K562 (cell line): ENCODE measurements around the gene ZNF439. TPM values are rescaled to one million over a fixed set of nuclear protein-coding genes. Genes with fewer than 3 reads are reported as not detected.
"Not testable (repeated sequence)": the region's sequence is repeated elsewhere in the genome, so short reads cannot be mapped to it uniquely, and the experiment has no call there.

Experiments
- ARID3A ChIP-seq: IDR thresholded peaks from 2 replicates; pipeline ENCODE4 v1.6.1; 2012; ENCODE audit warnings: low read depth, low read length, improper control_type of control experiment, borderline replicate concordance
- ATF3 ChIP-seq, 2 experiments: fragments of 450-650 bp in 1 of 2; sonication (generic) in 1 of 2; formaldehyde crosslinking in 1 of 2; IDR thresholded peaks in 1 of 2; conservative IDR thresholded peaks in 1 of 2; 2 replicates each; pipeline versions ENCODE4 v1.6.1 to v1.8.1; 2016 to 2023; ENCODE audit warnings: mild to moderate bottlenecking in 2 of 2, moderate library complexity in 2 of 2, inconsistent platforms in 1 of 2, missing genetic modification reagents in 1 of 2
- CC2D1A ChIP-seq: fragments of 450-650 bp; IDR thresholded peaks from 2 replicates; pipeline ENCODE4 v1.6.1; 2017; ENCODE audit warnings: mild to moderate bottlenecking
- CEBPB ChIP-seq: fragments of 450-650 bp; IDR thresholded peaks from 2 replicates; pipeline ENCODE4 v1.6.1; 2016; ENCODE audit warnings: missing genetic modification characterization, missing compliant biosample characterization
- FOXK2 ChIP-seq, 2 experiments: fragments of 450-650 bp; IDR thresholded peaks in 1 of 2; conservative IDR thresholded peaks in 1 of 2; 2 replicates each; pipeline ENCODE4 v1.6.1; 2016; ENCODE audit warnings: low read depth in 2 of 2, mild to moderate bottlenecking in 1 of 2
- HDAC3 ChIP-seq: fragments of 450-650 bp; IDR thresholded peaks from 2 replicates; pipeline ENCODE4 v1.6.1; 2018; ENCODE audit warnings: borderline replicate concordance, mild to moderate bottlenecking, moderate library complexity; ENCODE audit not compliant: partially characterized antibody
- MGA ChIP-seq: fragments of 450-650 bp; IDR thresholded peaks from 2 replicates; pipeline ENCODE4 v1.6.1; 2016; ENCODE audit warnings: mild to moderate bottlenecking, moderate library complexity
- MNT ChIP-seq, 2 experiments: fragments of 450-650 bp; conservative IDR thresholded peaks; 2 replicates each; pipeline ENCODE4 v1.6.1; 2017; ENCODE audit warnings: mild to moderate bottlenecking in 2 of 2, moderate library complexity in 2 of 2
- NCOR1 ChIP-seq: fragments of 450-650 bp; IDR thresholded peaks from 2 replicates; pipeline ENCODE4 v1.6.1; 2016; ENCODE audit warnings: mild to moderate bottlenecking, moderate library complexity
- SMARCE1 ChIP-seq: fragments of 450-650 bp; IDR thresholded peaks from 2 replicates; pipeline ENCODE4 v1.7.1; 2016; ENCODE audit warnings: mild to moderate bottlenecking
- TAL1 ChIP-seq: fragments of 450-650 bp; IDR thresholded peaks from 2 replicates; pipeline ENCODE4 v1.6.1; 2016; ENCODE audit warnings: mild to moderate bottlenecking
- polyA plus RNA-seq, 8 experiments: library from polyadenylated mRNA; depleted of rRNA in 4 of 8; stranded (reverse) in 5 of 8; unstranded in 3 of 8; fragments of >200 nt; fragmentation: Nextera tagmentation in 2 of 8; fragmentation: Illumina TruSeq in 1 of 8; extraction: Ambion mirVana in 2 of 8; extraction: Trizol in 1 of 8; gene quantifications; 2 replicates each; pipeline versions ENCODE4 v1.2.1 to v1.2.3, GENCODE V29; 2011 to 2014; ENCODE audit warnings: inconsistent platforms in 1 of 8, missing spikeins in 1 of 8
- total RNA-seq, 7 experiments: library from RNA; depleted of rRNA in 6 of 7; stranded (reverse); fragments of >200 nt in 6 of 7; fragmentation: Illumina TruSeq in 2 of 7; extraction: Trizol in 2 of 7; gene quantifications; 2 replicates each; pipeline versions ENCODE4 v1.2.1 to v1.2.3, GENCODE V29; 2011 to 2021; ENCODE audit warnings: low replicate concordance in 1 of 7

Gene ZNF439
- total and polyA plus RNA-seq, 9 of the 15 experiments (the other 6 are each of a cell fraction or from before 2014, with no cell fraction given) = 0.04 to 0.18 (median 0.10) TPM; not detected in 3

- peak; percentile 28; the same call in 1 of the 2 replicates for TF ChIP-seq MGA
- peak; percentile 17; the same call in 1 of the 2 replicates for TF ChIP-seq ARID3A
- peak; percentile 74 for TF ChIP-seq NCOR1
- peak; percentile 81 for TF ChIP-seq TAL1
- TF ChIP-seq CEBPB = peak; percentile 77
- TF ChIP-seq CC2D1A = peak; percentile 49; the same call in 1 of the 2 replicates
- peak; percentile 52; the same call in 1 of the 2 replicates for TF ChIP-seq SMARCE1
- peak; percentile 83 for TF ChIP-seq HDAC3
- TF ChIP-seq FOXK2 (conservative IDR thresholded peaks at IDR 0.05 in 1 of 2, IDR thresholded peaks at IDR 0.05 in 1 of 2; ENCODE audit: low read depth in 2 of 2) = peak in 1 of 2 experiments; percentile 75; a peak in 2 of 4 replicates
- peak; percentile 25 to 36; a peak in 1 of 4 replicates for TF ChIP-seq MNT (conservative IDR thresholded peaks at IDR 0.05)
- TF ChIP-seq ATF3 (IDR thresholded peaks at IDR 0.05) = peak; percentile 71
- not testable (repeated sequence) for TF ChIP-seq ATF3 (CRISPR knock-in tag; conservative IDR thresholded peaks at IDR 0.05)
Measured at GRCh38 chr19:11835626-11836066, 12.9 kb upstream of the ZNF439 start (continued).
